Hepatocyte (in vitro differentiated cells): Measurements from ENCODE around the gene JAKMIP1. TPM values are rescaled to one million over a fixed set of nuclear protein-coding genes. Genes with fewer than 3 reads are reported as not detected.

Source experiments
- DNase-seq: peaks from one replicate; pipeline ENCODE4 v3.0.0-alpha.2; 2016; ENCODE audit warnings: low spot score
- H2AFZ ChIP-seq: fragments of 200-600 bp; sonication (generic); 2 replicates; pipeline ENCODE4 v1.6.0; 2016; ENCODE audit warnings: antibody characterized with exemption, mild to moderate bottlenecking
- H3K27ac ChIP-seq: fragments of 200-600 bp; sonication (generic); 2 replicates; pipeline ENCODE4 v1.5.1; 2016; ENCODE audit warnings: mild to moderate bottlenecking
- H3K27me3 ChIP-seq: fragments of 200-600 bp; sonication (generic); 2 replicates; pipeline ENCODE4 v1.6.1; 2016
- H3K36me3 ChIP-seq: fragments of 200-600 bp; sonication (generic); replicated peaks from 2 replicates; pipeline ENCODE4 v1.5.1; 2016; ENCODE audit warnings: low read depth; ENCODE audit not compliant: insufficient read depth
- H3K4me1 ChIP-seq: fragments of 200-600 bp; sonication (generic); 2 replicates; pipeline ENCODE4 v1.5.1; 2016; ENCODE audit warnings: mild to moderate bottlenecking, moderate library complexity; ENCODE audit not compliant: insufficient read depth
- H3K4me2 ChIP-seq: fragments of 200-600 bp; sonication (generic); 2 replicates; pipeline ENCODE4 v1.6.0; 2016
- H3K4me3 ChIP-seq: fragments of 200-600 bp; sonication (generic); 2 replicates; pipeline ENCODE4 v1.5.1; 2016; ENCODE audit warnings: mild to moderate bottlenecking
- H3K79me2 ChIP-seq: fragments of 200-600 bp; sonication (generic); 2 replicates; pipeline ENCODE4 v1.6.0; 2017; ENCODE audit warnings: mild to moderate bottlenecking
- H3K9me2 ChIP-seq: fragments of 200-600 bp; sonication (generic); replicated peaks from 2 replicates; pipeline ENCODE4 v1.6.0; 2017; ENCODE audit warnings: mild to moderate bottlenecking; ENCODE audit not compliant: insufficient read depth
- H3K9me3 ChIP-seq: fragments of 200-600 bp; sonication (generic); 2 replicates; pipeline ENCODE4 v1.5.1; 2016; ENCODE audit warnings: low read depth, mild to moderate bottlenecking
- H4K20me1 ChIP-seq: fragments of 200-600 bp; sonication (generic); 2 replicates; pipeline ENCODE4 v1.6.0; 2016; ENCODE audit warnings: mild to moderate bottlenecking; ENCODE audit not compliant: insufficient read depth, poor library complexity, severe bottlenecking
- CTCF ChIP-seq: fragments of 200-600 bp; sonication (generic); IDR thresholded peaks from 2 replicates; pipeline ENCODE4 v1.5.1; 2016; ENCODE audit warnings: antibody characterized with exemption, mild to moderate bottlenecking; ENCODE audit not compliant: poor library complexity
- EZH2 ChIP-seq: fragments of 200-600 bp; sonication (generic); IDR thresholded peaks from 2 replicates; pipeline ENCODE4 v1.6.1; 2016; ENCODE audit warnings: antibody characterized with exemption, mild to moderate bottlenecking, borderline replicate concordance
- EZH2phosphoT487 ChIP-seq: fragments of 200-600 bp; sonication (generic); IDR thresholded peaks from one replicate; pipeline ENCODE4 v1.6.1; 2018; ENCODE audit warnings: antibody characterized with exemption, mild to moderate bottlenecking, low read depth, moderate library complexity; ENCODE audit not compliant: unreplicated experiment, severe bottlenecking
- WGBS: methylation state at CpG from one replicate; pipeline ENCODE4 v1.1.6; 2016; ENCODE audit warnings: low lambda C conversion rate; ENCODE audit errors: missing lambda C conversion rate; 5-methylcytosine and 5-hydroxymethylcytosine counted together
- polyA plus RNA-seq: library from polyadenylated mRNA; unstranded; fragments of >200 nt; fragmentation: Nextera tagmentation; extraction: Ambion mirVana; gene quantifications from 2 replicates; pipeline ENCODE4 v1.2.1, GENCODE V29; 2016
- total RNA-seq: library from RNA; depleted of rRNA; stranded (reverse); fragments of >200 nt; gene quantifications from 2 replicates; pipeline ENCODE4 v1.2.3, GENCODE V29; 2014

Gene JAKMIP1
- total and polyA plus RNA-seq, 2 experiments from 2014 or later, result not detected

GRCh38 chr4:6192245-6192644 is 8.1 kb downstream of the JAKMIP1 start:
- H3K4me3 ChIP-seq, result no peak overlapping the region
- H3K4me1 ChIP-seq, result no peaks in the 10 kb centered on the region
- H2AFZ ChIP-seq, result no peak overlapping the region
- no peaks in the 10 kb centered on the region for H3K9me2 ChIP-seq
- no peaks in the 10 kb centered on the region for H4K20me1 ChIP-seq
- TF ChIP-seq EZH2, result no peak
- no peak for TF ChIP-seq CTCF
- no peak for TF ChIP-seq EZH2phosphoT487
- no peak overlapping the region for H3K4me2 ChIP-seq
- H3K36me3 ChIP-seq, result no peaks in the 10 kb centered on the region
- no peaks in the 10 kb centered on the region for H3K9me3 ChIP-seq
- H3K79me2 ChIP-seq, result no peaks in the 10 kb centered on the region
- WGBS, result 85% methylated on average over 9 of the region's 9 CpGs
- H3K27me3 ChIP-seq, result peaks cover 30% of the 10 kb centered on the region
- DNase-seq, result no peak
- H3K27ac ChIP-seq, result no peak overlapping the region

GRCh38 chr4:6191448-6192130 is 8.8 kb downstream of the JAKMIP1 start:
- no peaks in the 10 kb centered on the region for H3K79me2 ChIP-seq
- no peaks in the 10 kb centered on the region for H3K9me3 ChIP-seq
- no peak for DNase-seq
- H3K4me1 ChIP-seq, result no peaks in the 10 kb centered on the region
- no peaks in the 10 kb centered on the region for H3K36me3 ChIP-seq
- peaks cover 24% of the 10 kb centered on the region for H3K27me3 ChIP-seq
- no peak overlapping the region for H3K4me2 ChIP-seq
- H3K27ac ChIP-seq, result no peak overlapping the region
- H3K4me3 ChIP-seq, result no peak overlapping the region
- H4K20me1 ChIP-seq, result no peaks in the 10 kb centered on the region
- 92% methylated on average over 11 of the region's 11 CpGs for WGBS
- TF ChIP-seq EZH2phosphoT487 (no peak), CTCF (no peak), EZH2 (no peak)
- H3K9me2 ChIP-seq, result no peaks in the 10 kb centered on the region
- H2AFZ ChIP-seq, result no peak overlapping the region

- H3K4me2 ChIP-seq, result no peak overlapping the region
- H2AFZ ChIP-seq, result no peak overlapping the region
- H3K36me3 ChIP-seq, result no peaks in the 10 kb centered on the region
- H3K79me2 ChIP-seq, result no peaks in the 10 kb centered on the region
- no peak overlapping the region for H3K27ac ChIP-seq
- peaks cover 14% of the 10 kb centered on the region for H3K27me3 ChIP-seq
- 91% methylated on average over 8 of the region's 8 CpGs for WGBS
- H3K9me3 ChIP-seq, result no peaks in the 10 kb centered on the region
- H3K4me3 ChIP-seq, result no peak overlapping the region
- no peaks in the 10 kb centered on the region for H4K20me1 ChIP-seq
- no peak for TF ChIP-seq EZH2
- TF ChIP-seq CTCF, result no peak
- no peak for TF ChIP-seq EZH2phosphoT487
- DNase-seq, result no peak
- no peaks in the 10 kb centered on the region for H3K9me2 ChIP-seq
- no peaks in the 10 kb centered on the region for H3K4me1 ChIP-seq
Measured at GRCh38 chr4:6190486-6190885, 9.9 kb downstream of the JAKMIP1 start.
